Mucosa of descending colon (tissue), 3 donors: ENCODE data around the gene ELMO1. TPM values are rescaled to one million over a fixed set of nuclear protein-coding genes. Genes with fewer than 3 reads are reported as not detected.

ENCODE experiments used
- ATAC-seq: fragments of 200-7000 bp; cut with Tn5 transposase; one replicate; pipeline ENCODE4 v1.9.1; 2020; ENCODE audit warnings: mild to moderate bottlenecking, moderate library complexity
- DNase-seq, 3 donors: peaks; one replicate each; pipeline ENCODE4 v3.0.0-alpha.2; 2020
- H3K36me3 ChIP-seq: fragments of 200-600 bp; one replicate; pipeline ENCODE4 v1.8.0; 2021; ENCODE audit warnings: low read depth, mild to moderate bottlenecking
- H3K4me1 ChIP-seq: fragments of 200-600 bp; one replicate; pipeline ENCODE4 v1.8.0; 2021; ENCODE audit warnings: low read depth, mild to moderate bottlenecking
- H3K4me3 ChIP-seq: fragments of 200-600 bp; one replicate; pipeline ENCODE4 v1.8.0; 2021; ENCODE audit warnings: mild to moderate bottlenecking
- H3K9me3 ChIP-seq: fragments of 200-600 bp; one replicate; pipeline ENCODE4 v1.8.0; 2021; ENCODE audit warnings: mild to moderate bottlenecking
- CTCF ChIP-seq: fragments of 200-600 bp; IDR thresholded peaks from one replicate; pipeline ENCODE4 v1.8.0; 2022; ENCODE audit warnings: antibody characterized with exemption, mild to moderate bottlenecking
- intact Hi-C, 2 donors: fragments of 100-400 bp; cut with DNase I in 1 of 2; cut with micrococcal nuclease in 1 of 2; formaldehyde crosslinking; loops; one replicate each; pipeline versions ENCODE4 v1.11.0 to v1.11.1; 2022; cut with DNase I, micrococcal nuclease
- total RNA-seq, 3 donors: library from RNA; stranded (reverse); fragmentation: NEBNext Ultra II Directional in 2 of 3; extraction: Animal tissue kit (Norgen Biotek cat#: 25700) in 2 of 3; gene quantifications; one replicate each; pipeline versions ENCODE4 v1.2.1 to v1.2.4, GENCODE V29; 2021 to 2023
- donor health status: DM: no; HTN: no; CAD: no; lungs with moderate emphysema.
- donor health status: DM: no; HTN: no; CAD: no.
- donor health status: DM: no; HTN: yes; CAD: no.

ELMO1 gene
- total RNA-seq, 3 donors from 2014 or later, result 9.7 to 27.2 (median 18.2) TPM

- no peak for ATAC-seq
- TF ChIP-seq CTCF, result no peak
- DNase-seq, result no peak
- Histone ChIP-seq H3K4me3 (no peak overlapping the region), H3K9me3 (no peaks in the 10 kb centered on the region), H3K36me3 (no peaks in the 10 kb centered on the region), H3K4me1 (peaks cover 3% of the 10 kb centered on the region)
- intact Hi-C loops, result no loop called here
Measured at GRCh38 chr7:37449621-37450020, 957 bp upstream of the ELMO1 start.

GRCh38 chr7:37448011-37448635 is 541 bp downstream of the ELMO1 start:
- intact Hi-C loops, result no loop called here
- DNase-seq (peak in 1 of 3 donors; percentile 70), ATAC-seq (peak; percentile 46)
- Histone ChIP-seq H3K9me3 (no peaks in the 10 kb centered on the region), H3K4me3 (peak overlapping the region; percentile 26), H3K36me3 (no peaks in the 10 kb centered on the region), H3K4me1 (peaks cover 3% of the 10 kb centered on the region)
- TF ChIP-seq CTCF, result no peak

GRCh38 chr7:37446371-37446770 is 2.3 kb downstream of the ELMO1 start:
- H3K9me3 ChIP-seq, result no peaks in the 10 kb centered on the region
- no peak for DNase-seq
- no peak for TF ChIP-seq CTCF
- no peak overlapping the region for H3K4me3 ChIP-seq
- no peak for ATAC-seq
- H3K36me3 ChIP-seq, result no peaks in the 10 kb centered on the region
- peaks cover 3% of the 10 kb centered on the region for H3K4me1 ChIP-seq
- intact Hi-C loops, result no loop called here

GRCh38 chr7:37445790-37446189 is 2.9 kb downstream of the ELMO1 start:
- Histone ChIP-seq H3K4me3 (no peak overlapping the region), H3K36me3 (no peaks in the 10 kb centered on the region), H3K4me1 (peaks cover 3% of the 10 kb centered on the region), H3K9me3 (no peaks in the 10 kb centered on the region)
- TF ChIP-seq CTCF, result no peak
- DNase-seq, result no peak
- intact Hi-C loops, result no loop called here
- ATAC-seq, result no peak

- Histone ChIP-seq H3K4me1 (peaks cover 3% of the 10 kb centered on the region), H3K36me3 (no peaks in the 10 kb centered on the region), H3K9me3 (no peaks in the 10 kb centered on the region), H3K4me3 (no peak overlapping the region)
- no peak for TF ChIP-seq CTCF
- ATAC-seq (no peak), DNase-seq (no peak)
- intact Hi-C loops, result no loop called here
Measured at GRCh38 chr7:37445064-37445723, 3.5 kb downstream of the ELMO1 start.
